HG03442 (cell line): ENCODE data around the gene BRME1.

Source experiments
- ATAC-seq: cut with Tn5 transposase; IDR thresholded peaks from one replicate; pipeline ENCODE4 v1.9.1; 2021; ENCODE audit warnings: mild to moderate bottlenecking, moderate library complexity; ENCODE audit not compliant: unreplicated experiment

Gene BRME1

GRCh38 chr19:13890136-13890535, 15.8 kb downstream of the BRME1 start:
- no peak for ATAC-seq

DNA sequence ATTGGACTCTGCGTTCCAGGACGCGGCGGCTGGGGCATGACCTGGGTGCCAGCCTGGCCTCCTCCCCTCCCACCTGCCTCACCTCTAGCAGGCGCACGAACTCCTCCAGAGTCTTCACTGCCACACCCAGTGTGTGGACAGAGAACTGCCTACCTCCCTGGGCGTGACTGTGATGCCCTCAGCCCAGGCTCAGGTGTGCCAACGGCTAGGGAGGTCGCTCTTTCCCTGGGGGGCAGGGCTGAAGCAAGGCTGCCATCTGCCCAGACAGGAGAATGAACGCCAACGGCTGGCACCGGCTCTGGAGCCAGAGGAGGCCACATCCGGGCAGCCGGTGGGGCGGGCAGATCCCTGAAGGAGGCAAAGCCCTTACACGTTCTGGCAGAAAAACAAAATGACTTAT, 17.6 kb downstream of the BRME1 start:
- ATAC-seq = no peak

DNA sequence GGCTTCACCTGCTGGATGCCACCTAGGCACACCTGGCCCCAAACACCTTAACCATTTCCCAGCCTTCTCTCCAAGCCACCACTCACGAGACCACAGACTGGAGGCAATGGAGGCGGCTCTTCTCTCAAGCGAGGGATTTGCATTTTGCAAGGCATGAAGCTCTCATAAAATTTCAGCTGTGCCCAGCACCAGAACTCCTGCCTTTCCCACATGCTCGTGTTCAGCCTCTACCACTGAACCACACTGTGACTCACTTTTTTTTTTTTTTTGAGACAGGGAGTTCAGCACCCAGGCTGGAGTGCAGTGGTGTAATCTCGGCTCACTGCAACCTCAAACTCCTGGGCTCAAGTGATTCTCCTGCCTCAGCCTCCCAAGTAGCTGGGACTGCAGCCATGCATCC, 18.4 kb downstream of the BRME1 start:
- ATAC-seq = no peak

- ATAC-seq = no peak
Measured at GRCh38 chr19:13887018-13887436, 18.9 kb downstream of the BRME1 start.

DNA sequence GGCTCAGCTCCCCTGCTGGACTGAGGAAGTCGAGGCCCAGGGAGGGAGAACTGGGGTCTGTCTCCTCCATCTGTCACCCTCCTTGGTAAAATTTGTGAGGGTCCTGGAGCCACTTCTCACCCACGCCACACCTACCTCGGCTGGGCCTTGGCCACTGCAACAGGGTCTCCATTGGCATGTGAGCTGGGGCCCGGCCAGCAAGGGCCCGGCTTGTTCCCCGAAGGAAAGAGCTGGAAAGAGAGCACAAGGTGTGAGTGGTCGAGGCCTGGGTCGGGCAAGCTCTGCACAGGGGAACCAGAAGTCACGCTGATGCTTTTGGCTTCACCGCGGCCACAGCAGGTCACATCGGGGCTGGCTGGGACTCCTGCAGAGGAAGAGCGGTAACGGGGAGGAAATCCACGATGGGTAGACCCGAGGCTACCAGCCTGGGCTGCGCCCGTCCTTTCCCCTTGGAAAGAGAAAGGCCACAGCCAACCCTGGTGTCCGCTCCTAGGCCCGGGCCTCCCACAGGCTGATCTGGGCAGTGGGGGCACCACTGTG, 20.0 kb downstream of the BRME1 start:
- no peak for ATAC-seq

- ATAC-seq = no peak
Measured at GRCh38 chr19:13884726-13885591, 21.0 kb downstream of the BRME1 start.

- ATAC-seq = no peak
Measured at GRCh38 chr19:13883516-13884064, 22.3 kb downstream of the BRME1 start.

- ATAC-seq = no peak
Measured at GRCh38 chr19:13882836-13883235, 23.1 kb downstream of the BRME1 start.

- ATAC-seq = no peak
Measured at GRCh38 chr19:13882419-13882795, 23.5 kb downstream of the BRME1 start.

DNA sequence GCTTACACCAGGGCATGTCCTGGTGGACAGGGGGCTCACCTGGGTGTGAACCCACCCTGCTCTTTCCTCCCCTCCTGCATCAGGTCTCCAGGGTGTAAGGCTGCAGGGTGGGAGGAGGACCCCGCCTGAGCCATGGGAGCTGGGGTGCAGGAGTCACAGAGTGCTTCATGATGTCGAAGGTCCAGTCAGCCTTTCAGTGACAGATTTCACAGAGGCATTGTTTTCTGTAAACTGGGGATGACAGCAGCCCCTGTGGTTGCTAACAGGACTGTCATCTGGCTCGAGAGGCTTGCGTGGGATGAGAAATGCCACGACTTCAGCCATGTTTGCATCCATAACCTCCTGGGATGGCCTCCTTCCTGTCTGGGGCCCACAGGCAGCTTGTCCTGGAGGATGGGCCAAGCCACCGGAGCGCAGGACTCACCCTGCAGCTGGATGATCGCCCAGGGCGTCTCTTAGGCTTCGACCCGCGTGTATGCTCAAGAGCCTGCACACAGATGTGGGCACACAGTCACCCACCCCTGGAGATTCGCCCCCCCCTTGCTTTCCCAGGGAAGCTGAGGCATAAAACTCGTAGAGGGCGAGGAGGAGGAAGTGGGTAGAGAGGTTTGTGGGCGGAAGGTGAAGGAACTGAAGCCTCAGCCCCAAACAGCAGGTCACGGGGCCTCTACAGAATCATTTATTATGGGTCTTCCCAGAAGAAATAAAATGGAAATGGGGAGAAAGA, 24.1 kb downstream of the BRME1 start:
- ATAC-seq = no peak

DNA sequence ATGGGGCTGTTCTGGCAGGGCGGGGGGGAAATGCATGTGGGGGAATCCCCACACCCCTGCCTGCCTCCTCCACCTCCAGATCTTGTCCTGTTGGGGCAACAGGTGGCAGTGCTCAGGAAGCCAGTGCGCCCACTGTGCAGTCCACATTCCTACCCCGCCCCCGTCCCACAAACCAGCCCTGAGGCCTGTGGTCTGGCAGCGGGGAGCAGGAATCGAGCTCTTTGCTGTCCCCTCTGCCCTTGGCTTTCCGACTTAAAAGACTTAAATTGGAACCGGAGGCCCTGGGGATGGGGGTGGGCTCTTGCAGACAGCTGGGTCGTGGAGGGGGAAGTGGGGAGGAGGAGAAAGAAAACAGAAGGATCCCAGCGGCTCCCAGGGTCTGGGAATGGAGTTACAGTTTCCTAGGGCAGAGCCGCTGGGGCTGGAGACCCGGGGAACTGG, 24.6 kb downstream of the BRME1 start:
- ATAC-seq = no peak

- ATAC-seq = peak; percentile 83
Measured at GRCh38 chr19:13880059-13881043, 25.6 kb downstream of the BRME1 start.

DNA sequence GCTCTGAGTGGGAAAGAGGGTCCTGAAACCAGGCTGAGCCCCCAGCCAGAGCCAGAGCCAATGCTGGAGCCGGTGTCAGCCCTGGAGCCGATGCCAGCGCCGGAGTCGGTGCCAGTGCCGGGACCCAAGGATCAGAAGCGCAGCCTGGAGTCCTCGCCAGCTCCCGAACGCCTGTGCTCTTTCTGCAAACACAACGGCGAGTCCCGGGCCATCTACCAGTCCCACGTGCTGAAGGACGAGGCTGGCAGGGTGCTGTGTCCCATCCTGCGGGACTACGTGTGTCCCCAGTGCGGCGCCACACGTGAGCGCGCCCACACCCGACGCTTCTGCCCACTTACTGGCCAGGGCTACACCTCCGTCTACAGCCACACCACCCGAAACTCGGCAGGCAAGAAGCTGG, 28.6 kb downstream of the BRME1 start:
- ATAC-seq = no peak

- ATAC-seq = no peak
Measured at GRCh38 chr19:13876834-13877233, 29.1 kb downstream of the BRME1 start, which contains the start of gene NANOS3. NANOS3 (plus strand) TSS chr19:13877134; CDS start chr19:13877249, 115 bp downstream.

GRCh38 chr19:13875824-13876223, 30.1 kb downstream of the BRME1 start:
- ATAC-seq = no peak

- no peak for ATAC-seq
Measured at GRCh38 chr19:13873834-13874515, 31.9 kb downstream of the BRME1 start.

GRCh38 chr19:13872695-13873389, 33.1 kb downstream of the BRME1 start:
- no peak for ATAC-seq

GRCh38 chr19:13872339-13872694, 33.6 kb downstream of the BRME1 start:
- ATAC-seq = no peak

DNA sequence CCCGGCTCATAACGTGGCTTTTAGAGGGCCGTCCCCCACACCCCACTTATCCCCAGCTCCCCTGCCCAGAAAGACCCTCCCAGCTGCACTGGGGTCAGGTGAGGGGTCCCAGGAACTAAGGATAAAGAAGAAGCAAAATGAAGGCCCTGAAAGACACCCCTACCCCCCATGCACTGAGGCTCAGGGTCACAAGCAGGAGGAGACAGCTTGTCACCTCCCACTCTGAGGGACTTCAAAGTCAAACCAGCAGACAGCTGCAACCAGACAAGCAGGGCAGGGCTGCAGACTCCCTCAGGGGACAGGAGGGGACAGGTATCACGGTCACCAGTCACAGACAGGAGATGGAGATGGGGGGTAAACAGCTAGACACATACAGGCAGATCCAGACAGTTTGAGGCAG, 35.0 kb downstream of the BRME1 start:
- ATAC-seq = no peak
